Dedifferentiated amniotic fluid mesenchymal stem cell (primary cell): ENCODE measurements around the gene JPH4.

Source experiments
- DNase-seq: peaks from one replicate; pipeline ENCODE4 v3.0.0-alpha.2; 2016; ENCODE audit errors: extremely low spot score

The JPH4 gene

DNA sequence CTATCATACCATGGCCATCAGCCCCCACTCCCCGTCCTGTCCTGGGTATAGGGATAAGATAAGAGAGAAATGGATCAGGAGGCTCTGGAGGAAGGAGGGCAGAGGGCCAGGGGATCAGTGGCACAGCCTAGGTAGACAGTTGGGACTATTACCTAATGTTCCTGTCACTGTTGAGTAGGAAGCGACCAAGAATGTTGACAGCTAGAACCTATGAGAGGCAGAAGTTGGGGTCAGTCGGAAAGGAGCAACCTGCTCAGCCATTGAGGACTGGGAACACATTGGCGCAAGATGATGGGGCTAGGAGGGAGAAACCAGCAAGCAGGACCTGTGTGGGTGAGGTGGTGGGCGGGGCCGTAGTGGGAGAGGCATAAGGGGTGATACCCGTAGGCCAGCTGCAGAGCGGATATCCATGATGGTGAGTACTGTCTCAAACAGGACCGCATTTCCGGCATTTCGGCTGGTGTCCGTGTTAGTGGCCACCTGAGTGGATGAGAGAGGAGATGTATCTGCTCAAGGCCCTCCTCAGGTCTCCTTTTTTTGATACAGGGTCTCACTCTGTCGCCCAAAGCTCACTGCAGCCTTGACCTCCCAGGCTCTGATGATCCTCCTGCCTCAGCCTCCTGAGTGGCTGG is 14.3 kb downstream of the JPH4 start:
- DNase-seq = no peak

DNA sequence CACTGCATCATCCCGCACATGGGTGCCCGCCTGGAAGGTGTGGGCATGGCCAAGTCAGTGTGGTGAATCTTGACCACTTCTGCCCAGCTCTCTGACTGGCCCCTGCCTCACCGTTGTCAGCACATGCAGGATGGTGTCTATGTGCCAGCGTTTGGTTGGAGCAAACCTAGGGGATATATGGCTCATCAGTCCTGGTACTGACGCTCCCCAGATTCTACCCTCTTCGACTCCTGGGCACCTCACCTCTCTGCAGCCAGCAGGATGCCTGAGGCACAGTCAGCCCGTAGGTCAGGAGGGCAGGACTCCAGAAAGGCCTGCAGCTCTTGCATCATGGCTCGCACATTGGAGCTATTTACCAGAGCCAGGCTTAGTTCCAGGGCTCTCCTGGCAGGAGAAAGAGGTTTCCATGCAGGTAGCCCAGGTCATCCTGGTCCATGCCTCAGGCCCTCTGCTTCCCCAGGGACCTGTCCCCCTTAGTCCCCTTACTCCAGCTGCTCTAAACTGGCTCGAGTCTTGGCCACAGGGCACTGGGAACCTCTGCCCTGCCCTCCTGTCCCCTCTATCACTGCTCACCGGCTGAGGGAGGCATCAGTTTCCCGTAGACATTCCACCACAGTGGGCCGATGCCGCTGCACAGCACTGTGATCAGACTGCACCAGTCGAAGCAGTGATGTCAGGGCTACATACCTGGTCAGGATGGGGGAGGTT is 15.0 kb downstream of the JPH4 start:
- no peak for DNase-seq

DNA sequence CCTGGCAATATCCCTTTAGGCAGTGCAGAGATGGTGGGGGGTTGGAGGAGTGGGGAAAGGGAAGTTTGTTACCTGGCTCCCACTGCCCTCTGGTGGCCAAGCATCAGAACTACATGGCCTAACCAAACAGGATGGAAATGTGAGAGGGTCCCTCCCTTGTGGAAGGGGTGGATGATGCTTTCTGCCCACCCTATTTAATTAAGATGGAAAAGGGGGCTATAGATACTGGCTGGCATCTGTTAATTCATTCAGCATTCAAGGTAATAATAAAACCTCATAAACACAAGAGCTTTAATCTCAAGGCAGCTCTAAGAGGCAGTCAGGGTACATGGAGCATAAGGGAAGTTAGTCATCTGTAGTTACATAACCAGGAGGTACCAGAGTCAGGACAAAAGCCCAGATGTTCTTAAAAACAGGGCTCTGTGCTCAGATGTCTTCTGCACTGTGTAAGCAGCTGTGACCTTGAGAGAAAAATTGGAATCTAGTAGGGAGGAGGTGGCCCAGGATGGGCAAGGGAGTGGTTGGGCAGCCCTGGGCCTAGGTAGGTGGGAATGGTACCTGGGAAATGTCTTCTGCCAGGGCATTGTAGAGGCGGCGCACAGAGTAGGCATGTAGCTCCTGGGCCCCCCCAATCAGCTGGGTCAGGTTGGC is 15.6 kb downstream of the JPH4 start:
- DNase-seq = no peak

DNA sequence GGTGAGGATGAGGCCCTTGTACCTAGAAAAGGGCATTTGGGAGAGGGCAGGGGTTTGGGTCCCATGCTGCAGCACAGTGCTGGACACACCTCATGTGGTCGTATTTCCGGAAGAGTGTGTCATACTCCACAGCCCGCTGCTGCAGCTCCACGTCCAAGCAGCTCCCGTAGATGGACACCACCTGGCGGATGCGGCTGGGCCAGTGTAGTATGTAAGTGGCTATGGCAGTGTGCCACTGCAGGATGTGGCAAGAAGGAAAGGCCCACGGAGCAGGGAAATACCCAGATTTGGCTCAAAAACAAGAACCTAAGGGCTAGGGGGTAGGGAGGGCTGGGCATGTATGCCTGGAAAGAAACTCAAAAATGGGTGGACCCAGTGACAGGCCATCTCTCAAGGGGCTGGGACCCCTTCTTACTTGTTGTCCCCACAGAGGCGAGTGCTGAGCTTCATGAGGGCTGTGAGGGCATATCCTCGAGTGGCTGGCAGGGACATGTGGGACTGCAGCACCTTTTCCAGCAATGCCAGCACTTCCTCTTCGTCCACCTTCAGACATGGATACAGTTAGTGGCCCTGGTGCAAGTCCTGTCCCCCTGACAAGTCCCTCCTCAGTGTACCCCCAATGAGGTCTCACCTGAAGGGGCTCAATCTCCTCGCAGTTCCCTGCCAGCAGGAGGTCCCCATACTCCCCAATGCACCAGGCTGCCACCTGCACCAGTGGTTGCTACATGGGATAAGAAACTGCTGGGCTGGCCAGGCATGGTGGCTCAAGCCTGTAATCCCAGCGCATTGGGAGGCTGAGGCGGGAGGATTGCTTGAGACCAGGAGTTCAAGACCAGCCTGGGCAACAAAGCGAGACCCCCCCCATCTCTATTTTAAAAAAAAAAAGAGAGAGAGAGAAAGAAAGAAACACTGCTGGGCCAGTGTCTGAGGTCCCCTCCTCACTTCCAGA is 16.4 kb downstream of the JPH4 start:
- no peak for DNase-seq

DNA sequence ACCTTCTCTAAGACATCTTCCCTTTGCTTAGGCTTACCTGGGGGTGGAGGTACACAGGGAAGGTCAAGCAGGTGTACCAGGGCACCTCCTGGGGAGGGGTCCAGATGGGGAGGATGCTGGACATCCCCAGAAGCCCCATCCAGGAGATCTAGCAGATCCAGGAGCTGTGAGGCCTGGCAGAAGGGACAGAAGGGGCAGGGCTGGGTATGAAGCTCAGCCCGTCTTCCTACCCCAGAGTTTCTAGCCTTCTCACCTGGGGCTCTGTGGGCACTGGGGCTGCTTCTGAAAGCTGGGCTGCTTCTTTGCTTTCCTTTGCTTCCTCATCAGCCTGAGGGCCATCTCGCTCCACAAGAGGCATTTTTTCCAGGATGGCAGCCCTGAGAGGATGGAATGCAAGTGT is 17.3 kb downstream of the JPH4 start:
- DNase-seq = no peak

DNA sequence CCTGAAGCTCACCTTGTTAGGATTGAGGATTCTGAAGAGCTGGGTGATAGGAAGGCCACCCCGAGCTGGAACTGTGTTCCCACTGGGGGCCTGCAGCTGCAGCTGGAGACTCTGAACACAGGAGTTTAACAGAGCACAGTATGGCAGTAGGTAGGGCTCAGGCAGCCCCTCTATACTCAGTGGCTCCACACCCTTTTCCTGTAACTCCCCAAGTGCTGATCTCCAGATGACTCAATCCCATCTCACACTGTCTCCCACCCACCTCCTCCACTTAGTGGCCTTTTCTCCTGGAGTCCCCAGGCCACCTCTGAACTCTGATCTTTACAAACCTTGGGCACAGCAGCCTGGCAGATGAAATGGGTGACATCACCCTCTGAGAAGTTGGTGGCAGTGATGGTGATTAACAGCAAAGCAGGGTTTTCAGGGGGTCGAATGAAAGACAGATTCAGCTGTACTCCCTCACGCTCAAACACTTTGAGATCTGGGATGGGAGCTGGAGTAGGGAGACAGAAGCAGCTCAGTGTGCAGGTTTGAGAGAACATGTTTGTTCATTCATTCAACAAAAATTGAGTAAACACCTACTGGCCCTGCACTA is 18.6 kb downstream of the JPH4 start:
- DNase-seq = no peak

DNA sequence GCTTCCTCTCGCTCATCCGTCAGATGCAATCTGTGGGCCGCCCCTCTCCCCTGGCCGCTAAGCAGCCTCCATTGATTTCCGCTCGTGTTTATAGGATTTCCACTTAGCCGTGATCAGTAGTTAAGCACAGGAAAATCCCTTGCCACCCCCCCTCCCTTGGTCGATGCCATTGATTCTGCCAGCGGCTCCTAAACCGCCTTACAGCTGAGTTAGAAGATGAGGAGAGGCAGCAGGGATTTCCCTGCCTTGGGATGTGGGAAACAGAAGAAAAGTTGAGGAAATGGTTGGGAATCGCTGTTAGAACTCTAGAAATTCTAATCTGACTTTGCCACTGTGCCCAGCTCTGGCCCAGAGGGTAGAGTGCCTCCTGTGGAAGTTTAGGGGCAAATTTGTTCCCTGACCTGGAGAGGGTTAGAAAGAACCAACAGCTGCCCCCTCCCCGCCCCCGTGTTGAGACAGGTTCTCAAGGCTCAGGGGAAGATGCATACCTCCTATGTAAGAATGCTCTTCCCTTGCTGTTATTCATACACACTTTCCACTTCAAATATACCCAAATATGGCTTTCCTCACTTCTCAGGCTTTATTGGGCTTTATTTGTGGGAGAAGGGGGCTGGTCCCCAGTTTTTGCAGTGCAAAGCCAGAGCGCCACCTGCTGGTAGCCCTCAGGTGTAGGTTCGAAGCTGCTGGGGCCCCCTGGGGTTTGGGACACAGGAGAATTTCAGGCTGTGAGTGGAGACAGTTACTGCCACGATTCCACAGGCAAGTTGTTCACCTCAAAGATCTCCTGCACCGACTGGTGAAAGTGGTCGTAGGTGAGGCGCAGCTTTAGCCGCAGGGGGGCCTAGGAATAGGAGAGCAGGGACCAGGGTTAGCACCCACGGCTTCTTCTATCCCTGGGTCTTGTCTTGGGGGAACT is 19.3 kb downstream of the JPH4 start:
- peak; percentile 49 for DNase-seq

DNA sequence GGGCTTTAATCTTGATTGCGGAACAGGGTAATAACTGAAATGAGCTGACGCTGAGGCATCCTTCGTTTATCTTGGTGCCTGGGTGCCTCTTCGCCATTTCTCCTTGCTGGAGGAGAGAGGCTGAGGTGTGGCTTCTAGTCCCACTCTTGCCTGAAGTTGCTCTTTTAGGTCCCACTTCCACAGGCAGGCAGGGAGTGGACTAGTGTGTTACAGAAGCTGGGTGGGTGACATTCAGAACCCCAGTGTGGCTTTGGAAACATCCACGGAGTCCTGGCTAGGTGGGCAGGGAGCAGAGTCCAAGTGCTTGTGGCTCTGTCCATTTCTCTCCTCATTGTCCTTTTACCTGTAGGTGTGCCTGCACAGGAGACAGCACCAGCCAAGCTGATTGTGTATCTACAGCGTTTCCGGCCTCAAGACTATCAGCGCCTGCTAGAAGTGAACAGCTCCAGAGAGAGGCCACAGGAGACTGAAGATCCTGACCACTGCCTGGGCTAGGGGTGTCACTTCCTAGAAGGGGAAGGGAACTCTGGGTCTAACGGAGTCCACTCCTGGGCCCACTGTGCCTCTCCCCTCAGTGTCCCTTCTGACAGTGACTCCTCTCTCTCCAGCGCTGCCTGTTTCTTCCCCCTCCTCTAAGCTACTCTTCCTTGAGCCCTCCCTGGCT is 20.1 kb downstream of the JPH4 start:
- DNase-seq = no peak

DNA sequence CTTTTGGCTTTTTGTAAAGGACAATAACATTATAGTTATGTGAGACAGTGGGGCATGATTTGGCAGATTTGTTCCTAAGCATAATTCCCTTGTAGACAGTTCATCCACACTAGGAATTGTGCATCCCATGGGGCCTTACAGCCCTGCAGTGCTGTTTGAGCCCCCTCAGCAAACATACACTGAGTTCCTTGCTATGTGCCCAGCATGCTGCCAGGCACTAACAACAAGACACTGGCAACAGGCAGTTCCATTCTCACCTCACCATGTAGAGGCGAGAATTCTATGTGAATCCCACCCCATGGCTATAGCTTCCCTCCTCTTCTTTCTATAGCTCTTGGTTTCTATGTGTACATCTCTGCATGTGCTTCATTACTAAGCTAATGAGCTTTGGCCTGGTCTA is 20.6 kb downstream of the JPH4 start:
- no peak for DNase-seq

DNA sequence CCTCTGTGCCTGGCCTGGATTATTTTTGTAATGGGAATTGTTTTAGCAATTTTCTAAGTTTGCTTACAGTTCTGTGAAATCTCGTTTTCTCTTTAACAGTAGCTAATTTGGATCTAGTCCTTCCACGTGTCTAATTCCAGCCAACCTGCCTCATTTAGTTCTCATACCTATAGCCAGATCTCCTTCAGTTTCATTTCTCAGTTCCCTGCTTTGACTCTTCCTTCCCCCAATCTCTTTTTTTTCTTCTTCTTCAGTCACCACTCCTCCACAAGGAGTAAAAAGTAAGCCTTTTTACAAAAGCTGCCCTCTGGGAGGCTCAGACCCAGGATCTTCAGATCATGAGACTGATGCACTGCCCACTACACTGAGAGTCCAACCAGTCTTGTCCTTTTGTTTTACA is 21.1 kb downstream of the JPH4 start:
- DNase-seq = no peak

DNA sequence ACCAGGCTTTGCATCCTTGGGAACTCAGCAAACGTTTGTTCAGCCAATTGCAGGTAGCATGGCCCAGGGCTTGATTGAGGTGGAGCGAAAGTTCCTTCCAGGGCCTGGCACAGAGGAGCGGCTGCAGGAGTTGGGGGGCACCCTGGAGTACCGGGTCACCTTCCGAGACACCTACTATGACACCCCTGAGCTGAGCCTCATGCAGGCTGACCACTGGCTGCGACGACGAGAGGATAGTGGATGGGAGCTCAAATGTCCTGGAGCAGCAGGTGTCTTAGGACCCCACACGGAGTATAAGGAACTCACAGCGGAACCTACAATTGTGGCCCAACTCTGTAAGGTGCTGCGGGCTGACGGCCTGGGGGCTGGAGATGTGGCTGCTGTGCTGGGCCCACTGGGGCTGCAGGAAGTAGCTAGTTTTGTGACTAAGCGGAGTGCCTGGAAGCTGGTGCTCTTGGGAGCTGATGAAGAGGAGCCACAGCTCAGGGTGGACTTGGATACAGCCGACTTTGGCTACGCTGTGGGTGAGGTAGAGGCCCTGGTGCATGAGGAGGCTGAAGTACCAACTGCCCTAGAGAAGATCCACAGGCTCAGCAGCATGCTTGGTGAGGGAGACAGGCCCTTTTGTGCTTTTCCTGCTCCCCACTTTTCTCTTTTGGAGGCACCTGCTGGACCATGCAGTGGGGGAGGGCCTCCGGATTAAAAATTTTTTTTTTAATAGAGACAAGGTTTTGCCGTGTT is 21.7 kb downstream of the JPH4 start:
- no peak for DNase-seq

DNA sequence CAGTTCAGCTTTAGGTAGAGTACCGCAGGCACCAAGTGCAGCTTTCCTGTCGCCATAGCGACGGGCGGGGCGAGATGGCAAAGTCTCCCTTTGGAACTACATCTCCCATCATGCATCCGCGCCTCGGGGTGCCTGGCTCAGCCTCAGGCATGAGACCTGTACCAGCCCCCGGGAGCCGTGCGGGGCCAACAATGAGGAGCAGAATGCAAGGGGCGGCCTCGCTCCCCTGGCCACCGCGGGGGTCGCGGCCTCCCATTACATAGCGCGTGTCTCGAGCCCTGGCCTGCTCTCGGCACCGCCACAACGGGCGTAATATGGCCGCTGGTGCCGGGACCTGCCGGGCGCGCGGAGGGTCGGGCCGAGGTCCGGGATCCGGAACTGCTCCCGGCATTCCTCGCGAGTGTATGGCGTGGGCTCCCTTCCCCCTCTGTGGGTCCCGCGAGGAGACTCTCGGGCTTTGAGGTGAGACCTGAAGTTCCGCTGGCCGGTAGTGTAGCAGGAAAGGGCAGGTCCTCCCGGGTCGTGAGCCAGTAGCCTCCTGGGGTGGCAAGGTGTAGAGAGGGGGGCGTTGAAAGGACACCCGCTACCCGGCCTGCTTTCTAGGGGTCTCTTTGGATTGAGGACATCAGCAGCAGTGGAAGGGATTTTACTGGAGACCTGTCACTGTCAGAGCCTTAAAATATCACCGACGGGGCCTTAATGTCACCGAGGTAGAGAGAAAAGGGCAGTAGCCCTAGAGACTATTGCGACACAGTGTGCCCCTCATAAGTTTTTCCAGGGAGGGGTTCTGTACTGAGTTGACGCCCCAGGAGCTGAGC is 22.5 kb downstream of the JPH4 start, which contains the start of gene THTPA:
Gene THTPA, plus strand, starts transcription at position 390 of the 818 bp plus-strand sequence. CDS start 487 bp downstream, outside the sequence.
- peak; percentile 86 for DNase-seq

DNA sequence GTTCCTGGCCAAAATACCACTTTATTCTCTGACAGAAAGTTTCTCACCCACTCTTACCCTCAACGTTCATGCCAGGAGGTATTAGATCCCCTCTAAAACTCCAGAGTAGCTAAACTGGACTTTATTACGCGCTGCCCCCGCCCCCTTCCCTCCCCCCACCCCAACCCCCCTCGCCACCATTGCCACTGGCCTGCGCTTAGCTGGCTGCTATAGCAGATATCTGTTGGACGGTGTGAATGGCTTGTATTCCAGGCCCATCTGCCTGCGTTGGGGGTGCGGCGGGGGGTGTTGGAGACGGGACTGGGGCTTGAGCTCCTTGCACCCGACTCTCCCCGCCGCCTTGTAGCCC is 23.1 kb downstream of the JPH4 start:
- no peak for DNase-seq

DNA sequence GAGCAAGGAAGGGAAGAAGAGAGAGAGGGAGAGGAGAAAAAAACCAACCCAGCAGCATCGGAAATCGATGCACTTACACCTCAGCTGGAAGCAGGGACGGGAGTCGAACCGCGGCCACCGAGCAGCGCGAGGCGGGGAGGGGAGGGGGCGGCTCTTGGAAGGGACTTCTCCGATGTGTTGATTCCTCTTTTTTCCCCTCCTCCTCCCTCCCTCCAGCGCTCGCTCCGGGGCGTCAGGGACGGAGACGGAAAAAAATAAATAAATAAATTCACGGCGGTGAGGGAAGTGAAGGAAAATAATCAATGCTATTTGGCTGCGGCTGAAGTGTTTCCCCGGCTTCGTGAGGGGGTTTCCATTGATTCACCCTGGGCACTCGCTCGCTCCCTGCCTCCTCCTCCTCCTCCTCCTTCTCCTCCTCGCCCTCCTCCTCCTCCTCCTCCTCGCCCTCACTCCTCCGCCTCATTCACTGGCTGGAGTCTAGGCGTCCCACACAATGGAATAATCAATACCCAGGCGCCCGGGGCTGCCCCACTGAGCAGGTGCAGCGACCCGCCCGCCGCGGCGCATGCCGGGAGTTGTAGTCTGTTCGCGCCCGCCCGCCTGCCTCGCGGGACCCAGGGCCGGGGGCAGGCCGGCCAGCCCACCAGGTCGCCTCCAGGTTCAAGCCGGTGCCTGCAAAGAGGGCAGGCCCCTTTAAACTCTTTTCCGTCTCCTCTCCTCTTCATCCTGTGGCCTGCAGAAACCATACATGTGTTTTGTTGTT is 27.1 kb downstream of the JPH4 start, which contains the start of gene ZFHX2:
Gene ZFHX2, minus strand, starts transcription at position 500 of the 763 bp plus-strand sequence. CDS start 16,440 bp downstream, outside the sequence.
- DNase-seq = no peak

DNA sequence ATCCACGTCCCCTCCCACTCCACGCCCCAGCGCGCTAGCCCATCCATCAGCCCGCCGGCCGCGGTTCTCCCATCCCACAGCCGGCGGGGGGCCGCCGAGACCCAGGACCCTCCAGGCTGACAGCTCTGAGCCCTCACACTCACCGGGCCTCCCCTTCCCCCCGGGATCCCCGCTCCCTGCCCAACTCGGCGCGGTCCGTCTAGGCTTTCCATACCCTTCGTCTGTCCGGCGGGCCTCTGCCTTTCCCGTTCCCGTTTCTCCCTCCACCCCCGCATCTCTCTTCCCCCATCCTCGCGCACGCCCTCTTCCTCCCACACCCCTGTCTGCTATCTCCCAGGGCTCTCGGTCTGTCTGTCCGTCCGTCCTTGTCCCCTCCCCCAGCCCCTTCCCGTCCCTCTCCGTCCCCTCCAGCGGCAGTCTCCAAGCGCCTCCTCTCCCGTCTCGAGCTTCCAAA is 27.8 kb downstream of the JPH4 start:
- DNase-seq = no peak

DNA sequence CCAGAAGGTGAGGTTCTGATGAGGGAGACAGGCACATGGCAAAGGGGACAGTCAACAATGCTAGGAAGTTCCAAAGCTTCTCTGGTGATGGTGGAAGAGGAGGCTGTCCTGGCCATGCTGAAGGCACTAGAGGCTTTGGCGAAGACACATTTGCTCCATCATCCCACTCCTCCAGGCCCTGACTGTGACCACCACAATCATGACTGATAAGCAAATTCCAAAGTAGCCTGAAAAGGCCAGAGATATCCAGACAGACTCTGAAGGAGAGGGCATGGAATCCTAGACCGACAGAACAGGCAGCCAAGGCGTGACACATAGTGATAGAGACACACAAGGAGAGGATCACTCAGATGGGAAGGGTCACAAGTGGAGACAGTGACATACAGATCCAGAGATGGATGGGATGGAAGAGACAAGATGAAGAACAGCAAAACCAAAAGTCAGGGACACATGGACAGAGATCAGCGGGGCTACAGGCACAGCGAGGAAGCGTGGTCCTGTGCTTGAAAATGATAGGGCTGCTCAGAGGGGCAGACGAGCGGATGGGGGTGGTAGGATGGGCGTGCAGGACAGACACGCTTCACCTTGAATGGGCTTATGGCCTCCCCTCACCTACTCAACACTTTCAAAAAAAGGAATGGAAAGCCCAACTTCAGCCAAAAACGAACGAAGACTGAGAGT is 28.3 kb downstream of the JPH4 start:
- DNase-seq = no peak
